Measurements from ENCODE around the gene SIRPG. TPM values are rescaled to one million over a fixed set of nuclear protein-coding genes. Genes with fewer than 3 reads are reported as not detected.

The SIRPG gene
- total RNA-seq, 1 experiment from 2014 or later, result not detected

DNA sequence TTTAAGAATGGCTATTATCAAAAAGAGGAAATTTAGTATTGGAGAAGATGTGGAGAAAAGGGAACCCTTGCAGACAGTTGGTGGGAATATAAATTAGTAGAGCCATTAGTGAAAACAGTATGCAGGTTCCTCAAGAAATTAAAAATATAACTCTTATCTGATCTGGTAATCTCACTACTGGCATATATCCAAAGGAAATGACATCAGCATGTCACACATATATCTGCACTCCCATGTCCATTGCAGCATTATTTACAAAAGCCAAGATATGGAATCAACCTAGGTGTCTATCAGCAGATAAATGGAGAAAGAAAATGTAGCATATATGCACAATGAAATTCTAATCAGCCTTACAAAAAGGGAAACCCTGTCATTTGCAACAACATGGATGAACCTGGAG lies 2.6 kb downstream of the SIRPG start:
- Mint-ChIP-seq H3K9me3 (no peaks in the 10 kb centered on the region), H3K36me3 (ENCODE audit: insufficient read depth in 1 of 3, low read depth in 3 of 3) (no peaks in the 10 kb centered on the region), H3K4me1 (no peaks in the 10 kb centered on the region), H3K4me3 (no peak overlapping the region), H3K27me3 (ENCODE audit: low read depth) (peaks cover 18% of the 10 kb centered on the region), H3K27ac (no peak overlapping the region)
- no peak overlapping the region for H3K4ac ChIP-seq (ENCODE audit: low read depth, low read length)
- H3K23ac ChIP-seq (ENCODE audit: insufficient read length, low read depth, low read length), result no peak overlapping the region
- H3K4me2 ChIP-seq (ENCODE audit: insufficient read depth, insufficient read length, low read length), result no peak overlapping the region
- H4K8ac ChIP-seq (replicated peaks; ENCODE audit: insufficient read length, low read depth, low read length), result no peak overlapping the region
- no peak overlapping the region for H3K9ac ChIP-seq (ENCODE audit: extremely low read depth, insufficient read length, low read length)
- no peak overlapping the region for H2AFZ ChIP-seq (ENCODE audit: low read length)
- no peaks in the 10 kb centered on the region for H3K79me2 ChIP-seq (ENCODE audit: insufficient read depth, low read length)
- H2BK15ac ChIP-seq (ENCODE audit: low read depth, low read length), result no peak overlapping the region
- no peaks in the 10 kb centered on the region for H3K4me1 ChIP-seq (ENCODE audit: insufficient read depth, low read length)
- no peak overlapping the region for H3K27ac ChIP-seq (ENCODE audit: insufficient read length, low read depth, low read length)
- no peak overlapping the region for H2BK120ac ChIP-seq (ENCODE audit: low read depth, low read length, poor library complexity, severe bottlenecking)
- H4K91ac ChIP-seq (ENCODE audit: insufficient read length, low read depth, low read length), result no peak overlapping the region
- no peak overlapping the region for H3K14ac ChIP-seq (ENCODE audit: insufficient read depth, low read length)
- no peak overlapping the region for H4K5ac ChIP-seq (ENCODE audit: insufficient read length, low read depth, low read length)
- H3K9me3 ChIP-seq (ENCODE audit: control insufficient read depth, low read depth, low read length), result no peaks in the 10 kb centered on the region
- H3T11ph ChIP-seq (ENCODE audit: low read length), result no peak overlapping the region
- H3K79me1 ChIP-seq (ENCODE audit: insufficient read depth, low read depth, low read length, poor library complexity, severe bottlenecking), result no peaks in the 10 kb centered on the region
- no peaks in the 10 kb centered on the region for H4K20me1 ChIP-seq (ENCODE audit: control insufficient read depth, insufficient read depth, insufficient read length)
- H2BK20ac ChIP-seq (ENCODE audit: low read depth, low read length, poor library complexity, severe bottlenecking), result no peak overlapping the region
- DNase-seq, result no peak
- TF ChIP-seq, protein P1, sequence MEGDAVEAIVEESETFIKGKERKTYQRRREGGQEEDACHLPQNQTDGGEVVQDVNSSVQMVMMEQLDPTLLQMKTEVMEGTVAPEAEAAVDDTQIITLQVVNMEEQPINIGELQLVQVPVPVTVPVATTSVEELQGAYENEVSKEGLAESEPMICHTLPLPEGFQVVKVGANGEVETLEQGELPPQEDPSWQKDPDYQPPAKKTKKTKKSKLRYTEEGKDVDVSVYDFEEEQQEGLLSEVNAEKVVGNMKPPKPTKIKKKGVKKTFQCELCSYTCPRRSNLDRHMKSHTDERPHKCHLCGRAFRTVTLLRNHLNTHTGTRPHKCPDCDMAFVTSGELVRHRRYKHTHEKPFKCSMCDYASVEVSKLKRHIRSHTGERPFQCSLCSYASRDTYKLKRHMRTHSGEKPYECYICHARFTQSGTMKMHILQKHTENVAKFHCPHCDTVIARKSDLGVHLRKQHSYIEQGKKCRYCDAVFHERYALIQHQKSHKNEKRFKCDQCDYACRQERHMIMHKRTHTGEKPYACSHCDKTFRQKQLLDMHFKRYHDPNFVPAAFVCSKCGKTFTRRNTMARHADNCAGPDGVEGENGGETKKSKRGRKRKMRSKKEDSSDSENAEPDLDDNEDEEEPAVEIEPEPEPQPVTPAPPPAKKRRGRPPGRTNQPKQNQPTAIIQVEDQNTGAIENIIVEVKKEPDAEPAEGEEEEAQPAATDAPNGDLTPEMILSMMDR (conservative IDR thresholded peaks at IDR 0.05), result no peak
- no peak overlapping the region for H2AK5ac ChIP-seq (ENCODE audit: insufficient read length, low read length)
- H3K23me2 ChIP-seq (ENCODE audit: insufficient read length, low read depth, low read length, poor library complexity, severe bottlenecking), result no peaks in the 10 kb centered on the region
- no peak overlapping the region for H2BK5ac ChIP-seq (ENCODE audit: insufficient read length, low read length)
- no peak overlapping the region for H3K18ac ChIP-seq (ENCODE audit: insufficient read length, low read depth, low read length)
- H3K56ac ChIP-seq (ENCODE audit: insufficient read length, low read depth, low read length), result no peak overlapping the region
- no peaks in the 10 kb centered on the region for H3K27me3 ChIP-seq (ENCODE audit: insufficient read depth, low read length)
- no peak overlapping the region for H2BK12ac ChIP-seq (ENCODE audit: insufficient read length, low read depth, low read length)

All from H9 (cell line).